K562 (cell line): ENCODE results near the gene LAX1. TPM values are rescaled to one million over a fixed set of nuclear protein-coding genes. Genes with fewer than 3 reads are reported as not detected.

Experiments
- ATAC-seq: fragments of 200-7000 bp; cut with Tn5 transposase; 3 replicates; pipeline ENCODE4 v1.9.1; 2020; ENCODE audit warnings: moderate library complexity
- BruUV-seq: library from RNA; stranded (reverse); fragments of 400-500 nt; replicated peaks from 2 replicates; lab custom pipeline; 2021; lab: Mats Ljungman, UMichigan
- CTCF ChIA-PET: fragments of 300-600 bp; formaldehyde crosslinking; extraction: SDS; loops from one replicate; lab custom pipeline; 2021; ENCODE audit warnings: low intra/inter-chr PET ratio; lab: Yijun Ruan, JAX
- POLR2A ChIA-PET: fragments of 300-600, 350-650 bp; sonication (Branson Sonifier 250); formaldehyde crosslinking; extraction: SDS; loops from one replicate; lab custom pipeline; 2021; ENCODE audit warnings: antibody characterized with exemption, inconsistent platforms; lab: Yijun Ruan, JAX
- DNase-seq, 4 experiments: peaks; one replicate each; pipeline versions ENCODE4 v3.0.0 to v3.0.0-alpha.2; 2011 to 2018; ENCODE audit warnings: low spot score in 3 of 4, mixed read lengths in 3 of 4; ENCODE audit errors: extremely low read depth in 1 of 4
- FAIRE-seq: peaks from 2 replicates; lab custom pipeline; 2011; peaks lifted over from hg19 to GRCh38; lab: Jason Lieb, UNC
- H2AFZ ChIP-seq: 2 replicates; pipeline ENCODE4 v1.6.0; 2011; ENCODE audit warnings: low read depth, low read length, control low read depth, inconsistent platforms
- H3K27ac ChIP-seq: fragments of 200-600 bp; 3 replicates; pipeline ENCODE4 v1.8.0; 2011; ENCODE audit warnings: low read depth, mild to moderate bottlenecking, control low read depth, inconsistent platforms, low read length, moderate library complexity, mixed read lengths; ENCODE audit errors: extremely low read depth
- H3K27me3 ChIP-seq, 2 experiments: fragments of 300-600 bp in 1 of 2; 2 replicates in 1 of 2; 3 replicates in 1 of 2; pipeline versions ENCODE4 v1.6.0 to v1.8.0; 2011; ENCODE audit warnings: inconsistent platforms in 2 of 2, low read length in 2 of 2, mild to moderate bottlenecking in 1 of 2, mixed read lengths in 1 of 2, moderate library complexity in 1 of 2; ENCODE audit not compliant: control insufficient read depth in 2 of 2, insufficient read depth in 2 of 2
- H3K36me3 ChIP-seq: fragments of 300-600 bp; 3 replicates; pipeline ENCODE4 v1.8.0; 2011; ENCODE audit warnings: mild to moderate bottlenecking, low read length, inconsistent platforms; ENCODE audit not compliant: control insufficient read depth, insufficient read depth
- H3K4me1 ChIP-seq, 2 experiments: fragments of 200-600 bp in 1 of 2; replicated peaks in 1 of 2; 2 replicates in 1 of 2; 3 replicates in 1 of 2; pipeline versions ENCODE4 v1.5.1 to v1.8.0; 2011; ENCODE audit warnings: inconsistent platforms in 2 of 2, low read length in 2 of 2, mild to moderate bottlenecking in 1 of 2, mixed read lengths in 1 of 2, moderate library complexity in 1 of 2; ENCODE audit not compliant: control insufficient read depth in 2 of 2, insufficient read depth in 2 of 2
- H3K4me2 ChIP-seq: 2 replicates; pipeline ENCODE4 v1.6.1; 2011; ENCODE audit warnings: low read length, control low read depth, inconsistent platforms, mixed read lengths; ENCODE audit not compliant: insufficient read depth
- H3K4me3 ChIP-seq: fragments of 200-600 bp; sonication (generic), shearing (Covaris generic); 2 replicates; pipeline ENCODE4 v1.5.1; 2016; ENCODE audit warnings: control low read depth, inconsistent platforms
- H3K79me2 ChIP-seq: fragments of 200-600 bp; 3 replicates; pipeline ENCODE4 v1.8.0; 2011; ENCODE audit warnings: low read length, inconsistent platforms; ENCODE audit not compliant: control insufficient read depth, insufficient read depth
- H3K9ac ChIP-seq, 2 experiments: 2 replicates each; pipeline versions ENCODE4 v1.6.0 to v1.6.1; 2011; ENCODE audit warnings: low read depth in 2 of 2, low read length in 2 of 2, control low read depth in 1 of 2, inconsistent platforms in 1 of 2, mild to moderate bottlenecking in 1 of 2, mixed read lengths in 1 of 2; ENCODE audit not compliant: insufficient read depth in 1 of 2
- H3K9me1 ChIP-seq: one replicate; pipeline ENCODE4 v1.6.0; 2011; ENCODE audit warnings: inconsistent platforms, mild to moderate bottlenecking, low read length, moderate library complexity; ENCODE audit not compliant: control insufficient read depth, insufficient read depth
- H3K9me3 ChIP-seq: replicated peaks from 2 replicates; pipeline ENCODE4 v1.5.1; 2011; ENCODE audit warnings: low read depth, low read length, inconsistent platforms; ENCODE audit not compliant: control insufficient read depth, insufficient read depth
- H4K20me1 ChIP-seq: replicated peaks from 2 replicates; pipeline ENCODE4 v1.6.1; 2011; ENCODE audit warnings: low read length, inconsistent platforms, mixed read lengths; ENCODE audit not compliant: control insufficient read depth, insufficient read depth
- CREB5 ChIP-seq: fragments of 250-450 bp; sonication (Bioruptor Pico); IDR thresholded peaks from 2 replicates; pipeline ENCODE4 v1.5.0; 2020; ENCODE audit warnings: mild to moderate bottlenecking
- FOXA3 ChIP-seq, 2 experiments: fragments of 450-650 bp in 1 of 2; sonication (generic) in 1 of 2; formaldehyde crosslinking; IDR thresholded peaks in 1 of 2; conservative IDR thresholded peaks in 1 of 2; 2 replicates each; pipeline versions ENCODE4 v1.4.0 to v1.8.0; 2020 to 2022; ENCODE audit warnings: mild to moderate bottlenecking in 2 of 2, missing genetic modification reagents in 1 of 2
- FOXK1 ChIP-seq: sonication (generic); formaldehyde crosslinking; IDR thresholded peaks from 2 replicates; pipeline ENCODE4 v1.8.0; 2022; ENCODE audit warnings: missing genetic modification reagents, mild to moderate bottlenecking, borderline replicate concordance
- FOXP1 ChIP-seq: sonication (generic); formaldehyde crosslinking; IDR thresholded peaks from 2 replicates; pipeline ENCODE4 v1.8.0; 2022; ENCODE audit warnings: mild to moderate bottlenecking, missing genetic modification reagents
- HNRNPL ChIP-seq: fragments of 200-400 bp; formaldehyde crosslinking; IDR thresholded peaks from 2 replicates; pipeline ENCODE4 v1.6.1; 2017; ENCODE audit warnings: low read depth, mild to moderate bottlenecking, low read length
- KDM1A ChIP-seq, 2 experiments: fragments of 450-650 bp; IDR thresholded peaks; 2 replicates each; pipeline ENCODE4 v1.6.1; 2016; ENCODE audit warnings: mild to moderate bottlenecking in 2 of 2
- MED1 ChIP-seq: sonication (generic); formaldehyde crosslinking; IDR thresholded peaks from 2 replicates; pipeline ENCODE4 v1.8.1; 2023; ENCODE audit warnings: missing genetic modification reagents, borderline replicate concordance
- RFX1 ChIP-seq: fragments of 450-650 bp; IDR thresholded peaks from 2 replicates; pipeline ENCODE4 v1.6.1; 2016; ENCODE audit warnings: mild to moderate bottlenecking, moderate library complexity
- STAG1 ChIP-seq: sonication (generic); formaldehyde crosslinking; IDR thresholded peaks from 2 replicates; pipeline ENCODE4 v1.5.0; 2020; ENCODE audit warnings: missing genetic modification reagents, borderline replicate concordance
- TSHZ1 ChIP-seq: fragments of 250-450 bp; sonication (Bioruptor Pico); IDR thresholded peaks from 2 replicates; pipeline ENCODE4 v1.4.0; 2020; ENCODE audit warnings: mild to moderate bottlenecking, moderate library complexity
- ZNF41 ChIP-seq: fragments of 250-450 bp; sonication (Bioruptor Pico); conservative IDR thresholded peaks from 2 replicates; pipeline ENCODE4 v1.4.0; 2020; ENCODE audit warnings: mild to moderate bottlenecking
- ZNF639 ChIP-seq, 2 experiments: fragments of 200-800 bp in 1 of 2; sonication (Bioruptor generic) in 1 of 2; sonication (generic) in 1 of 2; formaldehyde crosslinking in 1 of 2; IDR thresholded peaks in 1 of 2; conservative IDR thresholded peaks in 1 of 2; 2 replicates each; pipeline versions ENCODE4 v1.5.0 to v1.6.1; 2016 to 2020; ENCODE audit warnings: missing compliant biosample characterization in 1 of 2, missing genetic modification characterization in 1 of 2, missing genetic modification reagents in 1 of 2
- ZNF764 ChIP-seq: fragments of 250-450 bp; sonication (Bioruptor Pico); IDR thresholded peaks from 2 replicates; pipeline ENCODE4 v1.4.0; 2020; ENCODE audit warnings: low read depth, mild to moderate bottlenecking, moderate library complexity
- ZNF778 ChIP-seq: fragments of 450-650 bp; formaldehyde crosslinking; IDR thresholded peaks from 2 replicates; pipeline ENCODE4 v1.4.0; 2020; ENCODE audit warnings: mild to moderate bottlenecking, moderate library complexity
- WGBS: fragments of 100-300 bp; shearing (Covaris generic); methylation state at CpG from one replicate; pipeline ENCODE4 v1.1.6; 2016; ENCODE audit warnings: low coverage, mixed read lengths; ENCODE audit not compliant: insufficient coverage; ENCODE audit errors: missing lambda C conversion rate; 5-methylcytosine and 5-hydroxymethylcytosine counted together
- in situ Hi-C: fragments of 300-500 bp; cut with MboI; formaldehyde crosslinking; loops from 4 replicates; pipeline ENCODE4 v1.15.0; 2018; ENCODE audit warnings: inconsistent platforms, mixed read lengths
- intact Hi-C: fragments of 100-400 bp; cut with micrococcal nuclease; formaldehyde crosslinking; loops from 2 replicates; pipeline ENCODE4 v1.14.2; 2022
- polyA plus RNA-seq, 8 experiments: library from polyadenylated mRNA; depleted of rRNA in 4 of 8; stranded (reverse) in 5 of 8; unstranded in 3 of 8; fragments of >200 nt; fragmentation: Nextera tagmentation in 2 of 8; fragmentation: Illumina TruSeq in 1 of 8; extraction: Ambion mirVana in 2 of 8; extraction: Trizol in 1 of 8; gene quantifications; 2 replicates each; pipeline versions ENCODE4 v1.2.1 to v1.2.3, GENCODE V29; 2011 to 2014; ENCODE audit warnings: inconsistent platforms in 1 of 8, missing spikeins in 1 of 8
- total RNA-seq, 7 experiments: library from RNA; depleted of rRNA in 6 of 7; stranded (reverse); fragments of >200 nt in 6 of 7; fragmentation: Illumina TruSeq in 2 of 7; extraction: Trizol in 2 of 7; gene quantifications; 2 replicates each; pipeline versions ENCODE4 v1.2.1 to v1.2.3, GENCODE V29; 2011 to 2021; ENCODE audit warnings: low replicate concordance in 1 of 7

Gene LAX1
- total and polyA plus RNA-seq, 9 of the 15 experiments (the other 6 are each of a cell fraction or from before 2014, with no cell fraction given): not detected

DNA sequence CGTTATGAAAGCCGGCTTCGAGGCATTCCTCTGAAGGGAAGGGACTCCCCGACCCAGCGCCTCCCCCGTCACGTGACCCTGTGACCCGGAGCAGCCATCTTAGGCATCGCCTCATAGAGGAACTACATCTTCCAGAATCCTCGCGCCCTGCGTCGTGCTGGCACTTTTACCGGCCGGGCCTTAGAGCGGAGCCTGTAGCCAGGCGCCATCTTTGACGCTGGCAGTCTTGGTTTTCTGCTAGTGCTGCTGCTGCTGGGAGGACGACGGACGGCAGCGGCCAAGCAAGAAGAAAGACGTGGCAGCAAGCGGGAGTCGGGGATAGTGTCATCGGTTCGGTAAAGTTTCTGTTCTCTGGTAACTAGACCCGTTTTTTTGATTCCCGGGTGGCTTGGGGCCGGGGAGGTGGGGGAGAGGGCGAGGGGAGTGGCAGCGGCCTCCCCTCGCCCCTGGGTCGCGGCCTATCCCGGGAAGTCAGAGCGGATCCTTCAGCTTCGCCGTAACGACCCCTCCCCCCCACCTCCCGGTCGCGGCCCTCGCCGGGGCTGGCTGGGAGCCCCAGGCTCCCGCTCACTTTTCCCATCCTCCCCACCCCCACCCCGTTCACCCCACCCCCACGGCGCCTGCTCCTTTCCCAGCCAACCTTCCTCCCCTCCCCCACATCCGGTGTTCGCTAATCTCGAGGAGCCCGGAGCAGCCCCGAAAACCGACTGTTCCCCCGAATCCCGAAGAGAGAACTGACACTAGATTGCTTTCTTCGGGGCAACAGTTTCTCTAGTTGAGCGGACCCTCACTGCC, 30.7 kb downstream of the LAX1 start, which contains the start of the genes ZBED6 and ZC3H11A:
Gene ZBED6 (plus strand): TSS at position 183 of the 795 bp plus-strand sequence. CDS start 1,900 bp downstream, outside the sequence.
Gene ZC3H11A (plus strand): TSS at position 183 of the 795 bp plus-strand sequence. CDS start 21,448 bp downstream, outside the sequence.
- in situ Hi-C loops (no loop called here), intact Hi-C loops (loop anchor here (2.0 kb wide), 1 partner anchor 69 kb away; no protein-coding TSS in a partner anchor)
- peaks cover 7% of the 10 kb centered on the region for H3K9me1 ChIP-seq
- H3K4me3 ChIP-seq: peak within 1 kb of the TSS; percentile 77
- peak; percentile 95 to 100 (median 96) for DNase-seq
- H3K4me1 ChIP-seq: peaks cover 2 to 43% of the 10 kb centered on the region in 2 experiments
- no peaks in the 10 kb centered on the region for H3K27me3 ChIP-seq
- H4K20me1 ChIP-seq: peaks cover 23% of the 10 kb centered on the region
- ChIA-PET CTCF (no interaction called here), POLR2A (interaction anchor here (0.6 to 2.8 kb wide), 3 partner anchors 11 to 295 kb away, joined by 3 to 17 read pairs (median 3); no protein-coding TSS in a partner anchor)
- 0% methylated on average over 34 of the region's 59 CpGs for WGBS
- H3K9me3 ChIP-seq: 0 out of 2 replicates have a peak, but pooled peaks cover 2% of the 10 kb centered on the region
- peak within 1 kb of the TSS; percentile 96 for H3K4me2 ChIP-seq
- peak; percentile 96 for ATAC-seq
- peak within 1 kb of the TSS; percentile 99 for H3K27ac ChIP-seq
- H2AFZ ChIP-seq: peak within 1 kb of the TSS; percentile 93
- peaks cover 45% of the 10 kb centered on the region for H3K36me3 ChIP-seq
- peak within 1 kb of the TSS; percentile 94 for H3K9ac ChIP-seq
- peak; percentile 96 for FAIRE-seq
- H3K79me2 ChIP-seq: peaks cover 48% of the 10 kb centered on the region
- no TSS peak for BruUV-seq
- no peak for TF ChIP-seq ZNF764 (CRISPR knock-in tag)
- 0 out of 2 replicates have a peak, but pooled peaks have one; percentile 48 for TF ChIP-seq FOXK1 (CRISPR knock-in tag)
- peak; percentile 25; the same call in 1 of the 2 replicates for TF ChIP-seq ZNF41 (CRISPR knock-in tag)
- TF ChIP-seq ZNF778 (CRISPR knock-in tag): no peak
- no peak for TF ChIP-seq FOXP1 (CRISPR knock-in tag)
- TF ChIP-seq CREB5 (CRISPR knock-in tag): no peak
- no peak for TF ChIP-seq MED1 (CRISPR knock-in tag)
- TF ChIP-seq KDM1A (IDR thresholded peaks at IDR 0.05): no peak
- no peak for TF ChIP-seq TSHZ1 (CRISPR knock-in tag)
- no peak for TF ChIP-seq HNRNPL
- TF ChIP-seq STAG1: no peak
- no peak; the same call in 1 of the 2 replicates for TF ChIP-seq RFX1
- TF ChIP-seq FOXA3 (CRISPR knock-in tag; conservative IDR thresholded peaks at IDR 0.05 in 1 of 2, IDR thresholded peaks at IDR 0.05 in 1 of 2): no peak
- TF ChIP-seq ZNF639 (CRISPR knock-in tag; conservative IDR thresholded peaks at IDR 0.05 in 1 of 2, IDR thresholded peaks at IDR 0.05 in 1 of 2): peak in 1 of 2 experiments; percentile 89; a peak in 2 of 4 replicates
